Adipocyte (in vitro differentiated cells): ENCODE measurements around the gene NIBAN1.

Experiments used
- DNase-seq: peaks from one replicate; pipeline ENCODE4 v3.0.0-alpha.2; 2015; ENCODE audit warnings: low read depth
- H3K27me3 ChIP-seq: replicated peaks from 2 replicates; pipeline ENCODE4 v1.7.0; 2013; ENCODE audit warnings: mild to moderate bottlenecking, low read length, moderate library complexity; ENCODE audit not compliant: control insufficient read depth, insufficient read depth
- H3K36me3 ChIP-seq: 2 replicates; pipeline ENCODE4 v1.7.0; 2013; ENCODE audit warnings: low read length, mild to moderate bottlenecking, moderate library complexity; ENCODE audit not compliant: control insufficient read depth, insufficient read depth, severe bottlenecking
- H3K4me1 ChIP-seq: 2 replicates; pipeline ENCODE4 v1.7.0; 2013; ENCODE audit warnings: mild to moderate bottlenecking, low read length, moderate library complexity; ENCODE audit not compliant: control insufficient read depth, insufficient read depth
- H3K4me3 ChIP-seq: 2 replicates; pipeline ENCODE4 v1.7.0; 2013; ENCODE audit warnings: mild to moderate bottlenecking, low read length, moderate library complexity
- H3K9ac ChIP-seq: 2 replicates; pipeline ENCODE4 v1.7.0; 2013; ENCODE audit warnings: mild to moderate bottlenecking, low read length, moderate library complexity
- H3K9me3 ChIP-seq: 2 replicates; pipeline ENCODE4 v1.7.0; 2013; ENCODE audit warnings: mild to moderate bottlenecking, low read length, moderate library complexity; ENCODE audit not compliant: control insufficient read depth

Gene NIBAN1

GRCh38 chr1:184992271-184992670, 18.0 kb upstream of the NIBAN1 start:
- H3K4me3 ChIP-seq: no peak overlapping the region
- H3K4me1 ChIP-seq: peaks cover 6% of the 10 kb centered on the region
- no peaks in the 10 kb centered on the region for H3K27me3 ChIP-seq
- peaks cover 8% of the 10 kb centered on the region for H3K9me3 ChIP-seq
- no peak for DNase-seq
- H3K9ac ChIP-seq: no peak overlapping the region
- no peaks in the 10 kb centered on the region for H3K36me3 ChIP-seq

DNA sequence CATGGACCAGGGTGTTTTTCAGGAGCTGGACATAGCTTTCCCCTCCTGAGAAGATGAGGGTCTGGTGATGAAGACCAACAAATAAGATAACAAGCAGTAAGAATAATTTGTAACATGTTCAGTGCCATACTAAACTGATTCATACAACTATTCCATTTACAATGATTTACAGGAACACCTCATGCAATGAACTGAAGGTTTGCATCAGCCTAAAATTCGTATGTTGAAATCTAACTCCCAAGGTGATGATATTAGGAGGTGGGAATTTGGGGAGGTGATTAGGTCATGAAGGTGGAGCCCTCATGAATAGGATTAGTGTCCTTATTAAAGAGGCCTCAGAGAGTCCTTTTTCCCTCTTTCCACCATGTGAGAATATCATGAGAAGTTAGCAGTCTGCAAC, 15.9 kb upstream of the NIBAN1 start:
- Histone ChIP-seq H3K9ac (no peak overlapping the region), H3K9me3 (peaks cover 8% of the 10 kb centered on the region), H3K4me3 (no peak overlapping the region), H3K27me3 (no peaks in the 10 kb centered on the region), H3K36me3 (no peaks in the 10 kb centered on the region), H3K4me1 (peaks cover 6% of the 10 kb centered on the region)
- no peak for DNase-seq

DNA sequence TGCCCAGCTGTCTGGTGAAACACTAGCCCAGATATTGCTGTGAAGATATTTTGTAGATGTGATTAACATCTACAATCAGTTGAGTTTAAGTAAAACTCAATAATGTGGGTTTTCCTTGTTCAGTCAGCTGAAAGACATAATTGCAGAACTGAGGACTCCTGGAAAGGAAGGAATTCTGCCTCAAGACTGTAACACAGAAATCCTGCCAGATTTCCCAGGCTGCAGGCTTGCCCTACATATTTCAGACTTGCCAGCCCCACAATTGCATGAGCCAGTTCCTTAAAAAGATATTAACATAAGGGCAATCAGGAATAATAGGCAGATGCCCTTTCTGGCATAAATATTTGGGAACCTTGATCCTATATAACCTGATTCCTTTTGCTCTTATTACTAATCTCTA, 14.2 kb upstream of the NIBAN1 start:
- no peaks in the 10 kb centered on the region for H3K27me3 ChIP-seq
- H3K36me3 ChIP-seq: no peaks in the 10 kb centered on the region
- no peak overlapping the region for H3K9ac ChIP-seq
- peak; percentile 42 for DNase-seq
- peaks cover 6% of the 10 kb centered on the region for H3K4me1 ChIP-seq
- no peak overlapping the region for H3K4me3 ChIP-seq
- H3K9me3 ChIP-seq: no peaks in the 10 kb centered on the region

DNA sequence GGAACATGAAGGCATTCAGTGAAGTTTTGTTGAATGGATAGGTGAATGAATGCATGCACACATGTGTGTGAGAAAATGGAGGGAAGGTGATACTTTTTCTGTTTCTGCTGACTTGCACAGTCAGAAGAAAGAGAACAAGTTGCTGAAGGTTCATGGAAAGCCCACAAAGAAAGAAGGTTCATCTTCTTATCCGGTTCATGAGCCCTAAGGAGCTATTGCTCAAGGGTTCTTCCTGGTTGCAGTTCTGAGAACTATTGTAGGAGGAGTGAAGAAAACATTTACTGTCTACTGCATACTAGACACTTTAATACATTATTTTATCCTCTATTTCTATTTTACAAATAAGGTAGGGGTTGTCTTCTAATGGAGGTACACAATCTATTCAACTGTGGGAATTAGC, 13.4 kb upstream of the NIBAN1 start:
- DNase-seq: no peak
- H3K27me3 ChIP-seq: no peaks in the 10 kb centered on the region
- no peaks in the 10 kb centered on the region for H3K9me3 ChIP-seq
- H3K4me3 ChIP-seq: no peak overlapping the region
- no peak overlapping the region for H3K9ac ChIP-seq
- H3K36me3 ChIP-seq: no peaks in the 10 kb centered on the region
- peaks cover 6% of the 10 kb centered on the region for H3K4me1 ChIP-seq

DNA sequence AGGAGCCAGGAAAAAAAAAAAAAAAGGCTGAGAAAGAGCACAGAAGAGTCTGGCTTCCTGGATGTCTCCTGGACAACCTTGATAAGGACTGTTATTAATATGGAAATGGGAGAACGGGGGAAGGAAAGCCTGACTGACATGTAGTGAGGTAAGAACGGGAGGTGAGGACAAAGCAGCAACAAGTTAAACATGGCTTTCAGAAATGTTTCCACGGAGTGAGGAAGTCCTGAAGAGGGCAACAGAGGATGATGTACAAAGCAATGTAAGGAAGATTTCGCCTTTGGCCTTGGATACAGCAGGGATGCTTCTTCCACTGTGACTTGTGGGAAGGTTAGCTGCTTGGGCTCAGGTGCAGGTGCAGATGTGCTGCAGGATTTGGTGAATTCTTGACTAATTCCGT, 11.9 kb upstream of the NIBAN1 start:
- DNase-seq: peak; percentile 29
- no peak overlapping the region for H3K9ac ChIP-seq
- no peaks in the 10 kb centered on the region for H3K9me3 ChIP-seq
- H3K36me3 ChIP-seq: no peaks in the 10 kb centered on the region
- H3K4me3 ChIP-seq: no peak overlapping the region
- H3K4me1 ChIP-seq: peaks cover 6% of the 10 kb centered on the region
- no peaks in the 10 kb centered on the region for H3K27me3 ChIP-seq

- DNase-seq: peak; percentile 87
- Histone ChIP-seq H3K4me1 (no peaks in the 10 kb centered on the region), H3K9ac (no peak overlapping the region), H3K4me3 (no peak overlapping the region), H3K36me3 (no peaks in the 10 kb centered on the region), H3K27me3 (no peaks in the 10 kb centered on the region), H3K9me3 (no peaks in the 10 kb centered on the region)
Observed at GRCh38 chr1:184982002-184982954, 8.0 kb upstream of the NIBAN1 start.

GRCh38 chr1:184980726-184981125, 6.4 kb upstream of the NIBAN1 start:
- Histone ChIP-seq H3K9ac (no peak overlapping the region), H3K27me3 (no peaks in the 10 kb centered on the region), H3K36me3 (no peaks in the 10 kb centered on the region), H3K4me3 (no peak overlapping the region), H3K4me1 (no peaks in the 10 kb centered on the region), H3K9me3 (no peaks in the 10 kb centered on the region)
- DNase-seq: no peak

GRCh38 chr1:184975208-184975870, 1.0 kb upstream of the NIBAN1 start:
- no peaks in the 10 kb centered on the region for H3K27me3 ChIP-seq

GRCh38 chr1:184974837-184975115, 468 bp upstream of the NIBAN1 start:
- no peak for DNase-seq
- no peaks in the 10 kb centered on the region for H3K36me3 ChIP-seq
- H3K9ac ChIP-seq: no peak overlapping the region
- peaks cover 33% of the 10 kb centered on the region for H3K4me1 ChIP-seq
- H3K4me3 ChIP-seq: peak overlapping the region; percentile 83
- H3K9me3 ChIP-seq: no peaks in the 10 kb centered on the region
- no peaks in the 10 kb centered on the region for H3K27me3 ChIP-seq

More at GRCh38 chr1:184975208-184975870, 1.0 kb upstream of the NIBAN1 start:
- Histone ChIP-seq H3K9me3 (no peaks in the 10 kb centered on the region), H3K36me3 (no peaks in the 10 kb centered on the region), H3K4me1 (peaks cover 33% of the 10 kb centered on the region), H3K9ac (no peak overlapping the region), H3K4me3 (no peak overlapping the region)
- no peak for DNase-seq

DNA sequence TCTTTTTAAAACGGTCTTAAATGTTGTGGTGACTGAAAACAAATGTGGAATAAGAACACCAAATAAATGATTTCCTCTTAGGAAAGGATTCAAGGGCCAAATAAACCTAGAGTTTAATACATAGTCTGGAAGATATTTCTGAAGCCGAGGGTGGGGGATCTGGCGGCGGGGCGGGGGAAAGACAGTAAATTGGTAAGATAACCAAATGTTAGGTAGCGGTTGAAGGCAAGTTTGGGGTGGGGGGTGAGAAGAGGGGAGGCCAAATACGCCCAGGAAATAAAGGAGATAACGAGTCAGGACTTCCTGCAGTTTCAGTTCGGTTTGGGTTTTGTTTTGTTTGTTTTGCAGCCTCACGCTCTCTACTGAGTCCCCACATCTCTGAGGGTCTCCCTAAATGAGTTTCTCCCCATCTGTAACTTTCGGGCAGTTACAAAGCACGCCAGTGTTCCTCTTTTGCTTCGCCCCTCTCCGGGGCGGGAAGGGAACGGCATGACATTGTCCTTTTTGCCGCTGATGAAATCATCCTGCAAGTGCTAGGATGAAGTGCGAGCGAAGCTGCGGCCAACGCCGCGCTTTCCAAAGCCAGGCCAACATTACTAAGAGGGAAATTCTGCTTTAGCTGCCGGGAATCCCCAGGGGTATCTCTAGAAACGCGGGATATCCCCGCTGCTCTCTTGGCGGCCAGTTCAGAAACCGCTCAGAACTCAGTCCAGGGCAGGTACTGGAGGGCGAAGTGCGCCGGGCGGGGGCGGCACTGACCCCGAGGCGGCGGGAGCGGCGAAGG, 844 bp downstream of the NIBAN1 start:
- Histone ChIP-seq H3K9ac (peak overlapping the region; percentile 86), H3K4me3 (peak overlapping the region; percentile 83), H3K4me1 (peaks cover 33% of the 10 kb centered on the region), H3K36me3 (no peaks in the 10 kb centered on the region), H3K27me3 (no peaks in the 10 kb centered on the region), H3K9me3 (no peaks in the 10 kb centered on the region)
- peak; percentile 88 for DNase-seq
